KMS-11 (cell line): ENCODE data around the gene FKBP1B.
"Not testable (repeated sequence)": the region's sequence is repeated elsewhere in the genome, so short reads cannot be mapped to it uniquely, and the experiment has no call there.

Source experiments
- H2AFZ ChIP-seq: fragments of 200-600 bp; sonication (generic); 2 replicates; pipeline ENCODE4 v1.6.1; 2016; ENCODE audit warnings: antibody characterized with exemption, mixed run types, low read depth
- H3K27ac ChIP-seq: fragments of 200-600 bp; sonication (generic); 2 replicates; pipeline ENCODE4 v1.6.1; 2016; ENCODE audit warnings: mild to moderate bottlenecking, mixed run types
- H3K27me3 ChIP-seq: fragments of 200-600 bp; sonication (generic); 2 replicates; pipeline ENCODE4 v1.6.1; 2017; ENCODE audit warnings: mild to moderate bottlenecking, low read depth, mixed run types, moderate library complexity; ENCODE audit not compliant: insufficient read depth
- H3K36me3 ChIP-seq: fragments of 200-600 bp; sonication (generic); 2 replicates; pipeline ENCODE4 v1.6.1; 2017; ENCODE audit warnings: mild to moderate bottlenecking, mixed run types; ENCODE audit not compliant: insufficient read depth
- H3K4me1 ChIP-seq: fragments of 200-600 bp; sonication (generic); 2 replicates; pipeline ENCODE4 v1.6.1; 2016; ENCODE audit warnings: mild to moderate bottlenecking, low read depth, mixed run types; ENCODE audit not compliant: poor library complexity, severe bottlenecking
- H3K4me2 ChIP-seq: fragments of 200-600 bp; sonication (generic); 2 replicates; pipeline ENCODE4 v1.7.0; 2016; ENCODE audit warnings: mild to moderate bottlenecking, mixed run types
- H3K4me3 ChIP-seq: fragments of 200-600 bp; sonication (generic); IDR thresholded peaks from 2 replicates; pipeline ENCODE4 v1.6.1; 2017; ENCODE audit warnings: low read depth, low read length, mixed read lengths; ENCODE audit not compliant: insufficient read depth
- H3K79me2 ChIP-seq: fragments of 200-600 bp; sonication (generic); 2 replicates; pipeline ENCODE4 v1.6.1; 2016; ENCODE audit warnings: low read depth, mixed run types; ENCODE audit not compliant: insufficient read depth
- H3K9ac ChIP-seq: fragments of 200-600 bp; sonication (generic); 2 replicates; pipeline ENCODE4 v1.6.1; 2016; ENCODE audit warnings: mild to moderate bottlenecking, mixed run types
- H4K20me1 ChIP-seq: fragments of 200-600 bp; sonication (generic); 2 replicates; pipeline ENCODE4 v1.6.1; 2016; ENCODE audit warnings: mild to moderate bottlenecking, mixed run types; ENCODE audit not compliant: insufficient read depth
- TF ChIP-seq, protein P1 (sequence below): fragments of 200-600 bp; sonication (generic); conservative IDR thresholded peaks from 2 replicates; pipeline ENCODE4 v1.6.1; 2017; ENCODE audit warnings: low read depth, mild to moderate bottlenecking, antibody characterized with exemption, low read length, moderate library complexity, mixed read lengths

Gene FKBP1B

DNA sequence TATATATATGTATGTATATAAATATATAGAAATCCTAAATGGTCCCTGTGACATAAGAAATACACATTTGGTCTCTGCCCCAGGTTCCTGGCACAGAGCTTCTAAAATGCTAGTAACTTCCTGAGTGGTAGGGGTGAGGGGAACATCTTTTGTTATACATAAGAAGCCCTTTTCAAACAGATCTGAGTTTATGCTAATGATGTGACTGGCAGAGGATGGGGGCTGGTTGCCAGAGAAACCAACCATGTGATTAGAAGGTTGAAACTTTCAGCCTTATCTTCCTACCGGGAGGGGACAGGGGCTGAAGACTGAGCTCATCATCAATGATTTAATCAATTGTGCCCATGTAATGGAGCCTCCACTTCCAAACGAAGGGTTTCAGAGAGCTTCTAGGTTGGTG lies 23.3 kb upstream of the FKBP1B start:
- no peaks in the 10 kb centered on the region for H3K79me2 ChIP-seq
- H3K4me2 ChIP-seq, result no peak overlapping the region
- no peak overlapping the region for H3K4me3 ChIP-seq
- H3K36me3 ChIP-seq, result no peaks in the 10 kb centered on the region
- H2AFZ ChIP-seq, result no peak overlapping the region
- no peaks in the 10 kb centered on the region for H3K27me3 ChIP-seq
- H3K9ac ChIP-seq, result no peak overlapping the region
- H3K4me1 ChIP-seq, result no peaks in the 10 kb centered on the region
- TF ChIP-seq, protein P1, sequence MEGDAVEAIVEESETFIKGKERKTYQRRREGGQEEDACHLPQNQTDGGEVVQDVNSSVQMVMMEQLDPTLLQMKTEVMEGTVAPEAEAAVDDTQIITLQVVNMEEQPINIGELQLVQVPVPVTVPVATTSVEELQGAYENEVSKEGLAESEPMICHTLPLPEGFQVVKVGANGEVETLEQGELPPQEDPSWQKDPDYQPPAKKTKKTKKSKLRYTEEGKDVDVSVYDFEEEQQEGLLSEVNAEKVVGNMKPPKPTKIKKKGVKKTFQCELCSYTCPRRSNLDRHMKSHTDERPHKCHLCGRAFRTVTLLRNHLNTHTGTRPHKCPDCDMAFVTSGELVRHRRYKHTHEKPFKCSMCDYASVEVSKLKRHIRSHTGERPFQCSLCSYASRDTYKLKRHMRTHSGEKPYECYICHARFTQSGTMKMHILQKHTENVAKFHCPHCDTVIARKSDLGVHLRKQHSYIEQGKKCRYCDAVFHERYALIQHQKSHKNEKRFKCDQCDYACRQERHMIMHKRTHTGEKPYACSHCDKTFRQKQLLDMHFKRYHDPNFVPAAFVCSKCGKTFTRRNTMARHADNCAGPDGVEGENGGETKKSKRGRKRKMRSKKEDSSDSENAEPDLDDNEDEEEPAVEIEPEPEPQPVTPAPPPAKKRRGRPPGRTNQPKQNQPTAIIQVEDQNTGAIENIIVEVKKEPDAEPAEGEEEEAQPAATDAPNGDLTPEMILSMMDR, result no peak
- no peaks in the 10 kb centered on the region for H4K20me1 ChIP-seq
- H3K27ac ChIP-seq, result no peak overlapping the region

DNA sequence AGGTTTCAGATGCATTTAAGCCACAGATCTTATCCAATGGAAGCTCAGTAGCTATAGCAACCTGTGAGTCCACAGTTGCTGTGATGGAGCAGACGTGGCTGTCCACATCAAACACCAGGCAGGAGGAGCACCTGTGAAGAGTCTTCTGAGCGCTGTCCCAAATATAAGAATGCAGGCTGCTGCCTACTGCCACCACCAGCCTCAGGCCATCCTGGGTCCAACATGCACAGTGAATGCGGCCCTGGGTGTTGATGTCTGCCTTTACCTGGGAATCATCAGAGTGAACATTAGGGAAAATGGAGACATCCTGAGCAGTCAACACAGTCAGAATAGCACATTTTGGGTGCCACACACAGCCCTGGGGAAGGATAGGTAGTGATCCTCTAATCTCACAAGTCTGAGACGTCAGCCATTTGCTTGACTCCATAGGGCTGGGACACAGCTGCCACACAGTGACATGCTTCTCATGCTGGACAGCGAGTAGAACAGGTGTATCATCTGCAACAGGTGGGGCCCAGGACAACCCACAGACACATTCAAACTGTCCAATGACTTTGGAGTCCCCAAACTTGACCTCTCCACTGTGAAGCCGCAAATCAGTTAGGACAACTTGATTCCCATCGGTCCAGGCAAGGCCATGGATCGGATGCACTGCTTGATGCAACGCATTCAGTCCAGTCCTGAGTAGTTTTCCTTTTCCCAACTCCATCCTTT lies 10.6 kb upstream of the FKBP1B start:
- no peaks in the 10 kb centered on the region; the same call in 1 of the 2 replicates for H3K36me3 ChIP-seq
- no peaks in the 10 kb centered on the region for H4K20me1 ChIP-seq
- no peak overlapping the region for H2AFZ ChIP-seq
- no peaks in the 10 kb centered on the region for H3K27me3 ChIP-seq
- H3K9ac ChIP-seq, result no peak overlapping the region
- TF ChIP-seq, protein P1, result no peak
- H3K4me1 ChIP-seq, result no peaks in the 10 kb centered on the region
- no peak overlapping the region for H3K27ac ChIP-seq
- no peak overlapping the region for H3K4me2 ChIP-seq
- H3K79me2 ChIP-seq, result peaks cover 8% of the 10 kb centered on the region; the same call in 1 of the 2 replicates
- no peak overlapping the region for H3K4me3 ChIP-seq

DNA sequence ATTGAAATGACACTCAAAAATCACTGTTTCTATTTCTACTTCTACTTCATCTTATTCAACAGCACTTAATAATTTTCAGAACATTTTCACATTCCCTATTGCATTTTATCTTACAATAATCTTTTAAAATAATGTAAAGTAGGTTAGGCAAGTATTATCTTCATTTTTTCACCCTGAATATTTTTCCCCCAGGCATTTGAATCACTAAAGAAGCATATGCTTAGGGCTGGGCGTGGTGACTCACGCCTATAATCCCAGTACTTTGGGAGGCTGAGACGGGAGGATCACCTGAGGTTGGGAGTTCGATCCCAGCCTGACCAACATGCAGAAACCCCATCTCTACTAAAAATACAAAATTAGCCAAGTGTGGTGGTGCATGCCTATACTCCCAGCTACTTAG lies 9.0 kb upstream of the FKBP1B start:
- Histone ChIP-seq H3K27ac (no peak overlapping the region), H3K4me2 (no peak overlapping the region), H3K4me1 (no peaks in the 10 kb centered on the region), H4K20me1 (no peaks in the 10 kb centered on the region), H3K79me2 (peaks cover 8% of the 10 kb centered on the region; the same call in 1 of the 2 replicates), H3K36me3 (no peaks in the 10 kb centered on the region; the same call in 1 of the 2 replicates), H3K9ac (no peak overlapping the region), H3K4me3 (no peak overlapping the region), H3K27me3 (no peaks in the 10 kb centered on the region), H2AFZ (no peak overlapping the region)
- TF ChIP-seq, protein P1, result no peak

DNA sequence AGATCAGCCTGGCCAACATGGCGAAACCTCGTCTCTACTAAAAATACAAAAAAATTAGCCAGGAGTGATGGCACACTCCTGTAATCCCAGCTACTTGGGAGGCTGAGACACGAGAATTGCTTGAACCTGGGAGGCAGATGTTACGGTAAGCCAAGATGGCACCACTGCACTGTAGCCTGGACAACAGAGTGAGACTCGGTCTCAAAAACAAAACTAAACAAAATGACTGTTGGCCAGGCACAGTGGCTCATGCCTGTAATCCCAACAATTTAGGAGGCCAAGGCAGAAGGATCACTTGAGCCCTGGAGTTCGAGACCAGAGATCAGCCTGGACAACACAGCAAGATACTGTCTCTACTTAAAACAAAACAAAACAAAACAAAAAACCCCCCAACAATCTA lies 6.4 kb upstream of the FKBP1B start:
- not testable (repeated sequence) for H3K79me2 ChIP-seq

More for the DNA sequence above, 6.4 kb upstream of the FKBP1B start:
- not testable (repeated sequence) for H3K4me3 ChIP-seq, H3K27ac ChIP-seq, H3K9ac ChIP-seq, H2AFZ ChIP-seq, H3K36me3 ChIP-seq, H3K27me3 ChIP-seq, H4K20me1 ChIP-seq, H3K4me2 ChIP-seq
- peaks cover 14% of the 10 kb centered on the region for H3K4me1 ChIP-seq
